Measurements from ENCODE around the gene NLRP6. TPM values are rescaled to one million over a fixed set of nuclear protein-coding genes. Genes with fewer than 3 reads are reported as not detected.
"Not testable (repeated sequence)": the region's sequence is repeated elsewhere in the genome, so short reads cannot be mapped to it uniquely, and the experiment has no call there.

Gene NLRP6
- total RNA-seq, 1 donor from 2014 or later = not detected

- DNase-seq = no peak
These were observed 4.6 kb downstream of the NLRP6 start for GRCh38 chr11:282630-283360.

GRCh38 chr11:283405-284104, 5.3 kb downstream of the NLRP6 start:
- DNase-seq = no peak

- DNase-seq = no peak
These were observed 6.2 kb downstream of the NLRP6 start for GRCh38 chr11:284105-285020.

- no peak for DNase-seq
These were observed 7.0 kb downstream of the NLRP6 start for GRCh38 chr11:285021-285893.

GRCh38 chr11:285894-286220, 7.7 kb downstream of the NLRP6 start:
- no peak for DNase-seq

- not testable (repeated sequence) for DNase-seq
These were observed 9.0 kb downstream of the NLRP6 start for GRCh38 chr11:286977-287820.

- no peak for DNase-seq
These were observed 9.7 kb downstream of the NLRP6 start for GRCh38 chr11:287821-288477.

- peak; percentile 43 for DNase-seq
These were observed 10.5 kb downstream of the NLRP6 start, which contains the start of gene PGGHG for GRCh38 chr11:288478-289397. Gene PGGHG, plus strand, starts transcription at chr11:289126. Its CDS starts 691 bp downstream, at chr11:289817.

GRCh38 chr11:289398-289711, 11.1 kb downstream of the NLRP6 start:
- no peak for DNase-seq

GRCh38 chr11:289712-290620, 11.8 kb downstream of the NLRP6 start:
- DNase-seq = no peak

GRCh38 chr11:290621-291231, 12.5 kb downstream of the NLRP6 start:
- no peak for DNase-seq

- DNase-seq = no peak
These were observed 13.3 kb downstream of the NLRP6 start for GRCh38 chr11:291281-292210.

GRCh38 chr11:292211-293121, 14.3 kb downstream of the NLRP6 start:
- no peak for DNase-seq

GRCh38 chr11:293271-293851, 15.2 kb downstream of the NLRP6 start:
- no peak for DNase-seq

All from dermis blood vessel endothelial cell (primary cell).